Renal cortex interstitium (tissue), 11 donors: ENCODE measurements around the gene CLDN6. TPM values are rescaled to one million over a fixed set of nuclear protein-coding genes. Genes with fewer than 3 reads are reported as not detected.
A peak's percentile ranks its signal among the peaks of the same experiment; 100 is the strongest.

Experiments used
- DNase-seq, 11 donors: peaks; one replicate each; pipeline ENCODE4 v3.0.0-alpha.2; 2013; ENCODE audit warnings: low read depth in 9 of 11, low spot score in 4 of 11; ENCODE audit errors: extremely low read depth in 1 of 11
- polyA plus RNA-seq, 3 donors: library from polyadenylated mRNA; unstranded; fragments of 120-200 nt; gene quantifications; one replicate each; pipeline ENCODE4 v1.2.1, GENCODE V29; 2013; ENCODE audit not compliant: insufficient read length in 3 of 3

CLDN6 gene
- polyA plus RNA-seq, 3 donors = 33.8 to 42.0 (median 34.4) TPM

- no peak for DNase-seq
Measured at GRCh38 chr16:2982402-2982801, 35.6 kb downstream of the CLDN6 start.

GRCh38 chr16:2981899-2982250 lies 36.1 kb downstream of the CLDN6 start:
- DNase-seq = no peak

GRCh38 chr16:2981177-2981898 lies 36.6 kb downstream of the CLDN6 start:
- no peak for DNase-seq

- DNase-seq = peak in 10 of 11 donors; percentile 71 to 91 (median 86)
Measured at GRCh38 chr16:2980227-2981176, 37.5 kb downstream of the CLDN6 start, which contains the start of gene PKMYT1. Gene PKMYT1 (minus strand): TSS chr16:2980446. CDS start chr16:2979657, 789 bp downstream.

GRCh38 chr16:2979669-2980226 lies 38.2 kb downstream of the CLDN6 start:
- DNase-seq = no peak

- DNase-seq = no peak
Measured at GRCh38 chr16:2977440-2977839, 40.5 kb downstream of the CLDN6 start.

- no peak for DNase-seq
Measured at GRCh38 chr16:2976673-2977072, 41.3 kb downstream of the CLDN6 start.

- DNase-seq = no peak
Measured at GRCh38 chr16:2976201-2976600, 41.8 kb downstream of the CLDN6 start.

- no peak for DNase-seq
Measured at GRCh38 chr16:2975161-2975795, 42.7 kb downstream of the CLDN6 start.

GRCh38 chr16:2974319-2975056 lies 43.5 kb downstream of the CLDN6 start:
- DNase-seq = no peak

GRCh38 chr16:2973605-2974318 lies 44.2 kb downstream of the CLDN6 start:
- no peak for DNase-seq

GRCh38 chr16:2973093-2973492 lies 44.9 kb downstream of the CLDN6 start:
- DNase-seq = peak in 1 of 11 donors; percentile 49

GRCh38 chr16:2971985-2972784 lies 45.8 kb downstream of the CLDN6 start:
- DNase-seq = no peak

- no peak for DNase-seq
Measured at GRCh38 chr16:2971134-2971984, 46.6 kb downstream of the CLDN6 start.

GRCh38 chr16:2970563-2970962 lies 47.4 kb downstream of the CLDN6 start:
- DNase-seq = no peak
